GM12801 (cell line): ENCODE measurements around the gene ECEL1.

Experiments
- TF ChIP-seq, protein P1 (sequence below): IDR thresholded peaks from one replicate; pipeline ENCODE4 v1.5.1; 2011; ENCODE audit warnings: control low read depth; ENCODE audit not compliant: insufficient read length; ENCODE audit errors: extremely low read depth

Gene ECEL1

GRCh38 chr2:232457121-232458011 is 30.3 kb downstream of the ECEL1 start:
- TF ChIP-seq, protein P1, sequence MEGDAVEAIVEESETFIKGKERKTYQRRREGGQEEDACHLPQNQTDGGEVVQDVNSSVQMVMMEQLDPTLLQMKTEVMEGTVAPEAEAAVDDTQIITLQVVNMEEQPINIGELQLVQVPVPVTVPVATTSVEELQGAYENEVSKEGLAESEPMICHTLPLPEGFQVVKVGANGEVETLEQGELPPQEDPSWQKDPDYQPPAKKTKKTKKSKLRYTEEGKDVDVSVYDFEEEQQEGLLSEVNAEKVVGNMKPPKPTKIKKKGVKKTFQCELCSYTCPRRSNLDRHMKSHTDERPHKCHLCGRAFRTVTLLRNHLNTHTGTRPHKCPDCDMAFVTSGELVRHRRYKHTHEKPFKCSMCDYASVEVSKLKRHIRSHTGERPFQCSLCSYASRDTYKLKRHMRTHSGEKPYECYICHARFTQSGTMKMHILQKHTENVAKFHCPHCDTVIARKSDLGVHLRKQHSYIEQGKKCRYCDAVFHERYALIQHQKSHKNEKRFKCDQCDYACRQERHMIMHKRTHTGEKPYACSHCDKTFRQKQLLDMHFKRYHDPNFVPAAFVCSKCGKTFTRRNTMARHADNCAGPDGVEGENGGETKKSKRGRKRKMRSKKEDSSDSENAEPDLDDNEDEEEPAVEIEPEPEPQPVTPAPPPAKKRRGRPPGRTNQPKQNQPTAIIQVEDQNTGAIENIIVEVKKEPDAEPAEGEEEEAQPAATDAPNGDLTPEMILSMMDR = no peak

DNA sequence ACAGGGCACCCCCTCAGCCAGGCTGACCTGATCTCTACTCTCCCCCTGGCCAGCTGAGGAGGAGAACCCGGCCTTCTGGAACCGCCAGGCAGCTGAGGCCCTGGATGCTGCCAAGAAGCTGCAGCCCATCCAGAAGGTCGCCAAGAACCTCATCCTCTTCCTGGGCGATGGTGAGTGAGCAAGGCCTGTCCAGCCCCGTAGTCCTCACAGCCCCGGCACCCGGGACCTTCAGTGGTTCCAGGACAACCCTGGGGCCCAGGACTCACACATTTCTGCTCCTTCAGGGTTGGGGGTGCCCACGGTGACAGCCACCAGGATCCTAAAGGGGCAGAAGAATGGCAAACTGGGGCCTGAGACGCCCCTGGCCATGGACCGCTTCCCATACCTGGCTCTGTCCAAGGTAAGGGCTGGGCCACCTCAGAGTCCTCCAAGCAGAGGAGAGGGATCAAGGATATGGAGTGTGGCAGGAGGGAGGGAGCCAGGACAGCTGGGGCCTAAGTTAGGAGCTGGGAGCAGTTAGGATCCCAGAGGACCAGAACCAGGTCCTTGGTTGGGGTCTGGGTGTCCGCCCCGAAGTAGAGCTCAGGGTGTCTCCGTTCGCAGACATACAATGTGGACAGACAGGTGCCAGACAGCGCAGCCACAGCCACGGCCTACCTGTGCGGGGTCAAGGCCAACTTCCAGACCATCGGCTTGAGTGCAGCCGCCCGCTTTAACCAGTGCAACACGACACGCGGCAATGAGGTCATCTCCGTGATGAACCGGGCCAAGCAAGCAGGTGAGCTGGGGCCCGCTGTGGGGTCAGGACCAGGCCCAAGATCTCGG is 31.1 kb downstream of the ECEL1 start:
- TF ChIP-seq, protein P1 = no peak

DNA sequence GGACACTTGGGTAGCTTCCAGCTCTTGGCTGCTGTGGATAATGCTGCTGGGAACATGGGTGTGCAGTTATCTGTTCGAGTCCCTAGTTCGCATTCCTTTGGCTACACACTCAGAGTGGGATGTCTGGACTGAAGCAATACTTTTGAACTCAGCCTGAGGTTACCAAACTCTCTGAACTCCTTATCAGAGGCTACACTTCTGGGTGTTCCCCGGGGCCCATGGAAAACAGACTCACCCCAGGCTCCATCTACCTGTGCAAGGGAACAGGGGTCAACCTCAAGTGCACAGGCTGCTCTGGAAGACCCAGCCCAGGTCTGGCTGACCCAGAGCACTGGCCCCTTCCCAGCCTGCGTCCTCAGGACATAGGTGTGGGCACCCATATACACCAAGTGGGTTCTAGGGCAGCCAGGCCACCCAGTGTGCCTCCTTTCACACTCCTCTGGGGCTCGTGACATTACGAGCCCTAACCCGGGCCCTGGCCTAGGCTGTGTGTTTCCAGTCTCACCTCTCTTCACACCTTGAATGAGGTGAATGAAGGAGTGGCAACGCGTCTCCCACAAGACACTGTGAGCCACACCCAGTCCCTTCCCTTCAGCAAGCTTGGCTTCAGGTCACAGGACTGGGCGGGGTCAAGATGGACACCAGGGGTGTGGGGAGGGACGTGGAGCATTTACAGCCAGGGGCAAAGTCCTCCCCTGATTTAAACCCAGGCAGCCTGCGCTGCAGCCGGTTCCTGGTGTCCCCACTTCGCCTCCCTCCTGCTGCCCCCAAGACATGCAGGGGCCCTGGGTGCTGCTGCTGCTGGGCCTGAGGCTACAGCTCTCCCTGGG is 32.0 kb downstream of the ECEL1 start, which contains the start of gene ALPI:
Gene ALPI (plus strand): TSS at position 728 of the 830 bp plus-strand sequence. CDS start 47 bp downstream, at position 775.
- TF ChIP-seq, protein P1 = no peak

DNA sequence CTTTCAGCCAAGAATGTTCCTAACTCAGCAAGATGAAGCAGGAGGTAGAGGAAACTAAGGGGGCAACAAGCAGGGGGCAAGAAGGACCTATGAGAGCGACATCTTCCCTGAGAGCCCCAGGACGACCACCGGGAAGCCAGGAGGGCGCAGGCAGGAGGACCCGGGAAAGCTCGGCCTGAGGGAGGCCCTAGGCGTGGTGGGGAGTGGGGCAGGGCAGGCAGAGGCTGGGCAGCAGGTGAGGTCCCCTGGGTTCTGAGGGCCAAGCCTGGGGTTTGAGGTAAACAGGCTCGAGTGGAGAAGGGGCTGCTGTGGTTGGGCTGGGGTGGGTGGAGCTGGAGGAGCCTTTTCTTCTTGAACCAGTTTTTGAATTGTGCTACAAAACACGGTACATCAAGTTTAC is 33.0 kb downstream of the ECEL1 start:
- TF ChIP-seq, protein P1 = no peak

GRCh38 chr2:232449964-232450363 is 37.7 kb downstream of the ECEL1 start:
- TF ChIP-seq, protein P1 = no peak

- TF ChIP-seq, protein P1 = no peak
Measured at GRCh38 chr2:232448304-232448690, 39.3 kb downstream of the ECEL1 start.
